Brain microvascular endothelial cell (primary cell): Measurements from ENCODE around the gene TSC22D2.

Experiments
- DNase-seq: peaks from one replicate; pipeline ENCODE4 v3.0.0-alpha.2; 2020
- H3K27ac ChIP-seq: fragments of 250-450 bp; sonication (Bioruptor Pico); 2 replicates; pipeline ENCODE4 v1.5.1; 2020; ENCODE audit warnings: mild to moderate bottlenecking, moderate library complexity
- H3K27me3 ChIP-seq: fragments of 250-450 bp; sonication (Bioruptor Pico); replicated peaks from 2 replicates; pipeline ENCODE4 v1.5.1; 2020; ENCODE audit warnings: mild to moderate bottlenecking
- H3K36me3 ChIP-seq: fragments of 250-450 bp; sonication (Bioruptor Pico); replicated peaks from 2 replicates; pipeline ENCODE4 v1.5.1; 2020; ENCODE audit warnings: mild to moderate bottlenecking
- H3K4me3 ChIP-seq: 2 replicates; pipeline ENCODE4 v1.5.1; 2011; ENCODE audit warnings: low read depth, mild to moderate bottlenecking, control low read depth, low read length, moderate library complexity
- CTCF ChIP-seq: IDR thresholded peaks from 2 replicates; pipeline ENCODE4 v1.5.1; 2011; ENCODE audit warnings: low read depth, mild to moderate bottlenecking, moderate library complexity, low read length, control low read depth, inconsistent platforms; ENCODE audit errors: missing control alignments
- in situ Hi-C: cut with HindIII; loops from 2 replicates; pipeline ENCODE4 v1.10.0; 2017; ENCODE audit warnings: low sequenced_read_pairs, low pct_ligation_motif_present

The TSC22D2 gene

GRCh38 chr3:150408221-150409124 lies at the start of gene TSC22D2:
TSC22D2 (plus strand) TSS chr3:150408298; CDS start chr3:150409351, 1,053 bp downstream.
- peak; percentile 30 for TF ChIP-seq CTCF
- in situ Hi-C loops: no loop called here
- peak; percentile 89 for DNase-seq

GRCh38 chr3:150359381-150359780 lies 48.7 kb upstream of the TSC22D2 start:
- no peak for TF ChIP-seq CTCF
- Histone ChIP-seq H3K27me3 (no peaks in the 10 kb centered on the region), H3K27ac (no peak overlapping the region), H3K4me3 (no peak overlapping the region), H3K36me3 (no peaks in the 10 kb centered on the region)
- DNase-seq: peak; percentile 39
- in situ Hi-C loops: no loop called here

More at GRCh38 chr3:150408221-150409124, at the start of gene TSC22D2:
- peaks cover 15% of the 10 kb centered on the region for H3K36me3 ChIP-seq
- H3K27ac ChIP-seq: peak within 1 kb of the TSS; percentile 95
- H3K27me3 ChIP-seq: no peaks in the 10 kb centered on the region
- peak within 1 kb of the TSS; percentile 93 for H3K4me3 ChIP-seq

GRCh38 chr3:150360966-150361365 lies 47.1 kb upstream of the TSC22D2 start:
- Histone ChIP-seq H3K27me3 (no peaks in the 10 kb centered on the region), H3K4me3 (no peak overlapping the region), H3K36me3 (no peaks in the 10 kb centered on the region), H3K27ac (no peak overlapping the region)
- no peak for TF ChIP-seq CTCF
- in situ Hi-C loops: no loop called here
- no peak for DNase-seq

- DNase-seq: no peak
These were observed 45.4 kb upstream of the TSC22D2 start for GRCh38 chr3:150362515-150363302.

GRCh38 chr3:150363420-150363819 lies 44.7 kb upstream of the TSC22D2 start:
- in situ Hi-C loops: no loop called here
- Histone ChIP-seq H3K27me3 (no peaks in the 10 kb centered on the region), H3K4me3 (no peak overlapping the region), H3K27ac (no peak overlapping the region), H3K36me3 (no peaks in the 10 kb centered on the region)
- DNase-seq: no peak
- TF ChIP-seq CTCF: no peak

More at GRCh38 chr3:150362515-150363302, 45.4 kb upstream of the TSC22D2 start:
- TF ChIP-seq CTCF: no peak
- in situ Hi-C loops: no loop called here
- no peak overlapping the region for H3K27ac ChIP-seq
- no peaks in the 10 kb centered on the region for H3K36me3 ChIP-seq
- H3K27me3 ChIP-seq: no peaks in the 10 kb centered on the region
- no peak overlapping the region for H3K4me3 ChIP-seq
